Measurements from ENCODE around the gene TGFBRAP1.

The TGFBRAP1 gene

GRCh38 chr2:105279126-105279525 lies 50.4 kb downstream of the TGFBRAP1 start:
- DNase-seq (ENCODE audit: low read depth) = no peak
- H3K4me3 ChIP-seq (ENCODE audit: low read length) = no peak overlapping the region
- TF ChIP-seq CTCF (IDR thresholded peaks at IDR 0.05; ENCODE audit: insufficient read depth, low read depth, low read length, missing control alignments) = no peak

GRCh38 chr2:105278654-105279053 lies 50.9 kb downstream of the TGFBRAP1 start:
- no peak overlapping the region for H3K4me3 ChIP-seq (ENCODE audit: low read length)
- DNase-seq (ENCODE audit: low read depth) = no peak
- TF ChIP-seq CTCF (IDR thresholded peaks at IDR 0.05; ENCODE audit: insufficient read depth, low read depth, low read length, missing control alignments) = no peak

GRCh38 chr2:105274046-105274445 lies 55.5 kb downstream of the TGFBRAP1 start:
- no peak overlapping the region for H3K4me3 ChIP-seq (ENCODE audit: low read length)
- TF ChIP-seq CTCF (IDR thresholded peaks at IDR 0.05; ENCODE audit: insufficient read depth, low read depth, low read length, missing control alignments) = no peak
- no peak for DNase-seq (ENCODE audit: low read depth)

- no peak for DNase-seq (ENCODE audit: low read depth)
- no peak for TF ChIP-seq CTCF (IDR thresholded peaks at IDR 0.05; ENCODE audit: insufficient read depth, low read depth, low read length, missing control alignments)
- H3K4me3 ChIP-seq (ENCODE audit: low read length) = no peak overlapping the region
These were observed 57.4 kb downstream of the TGFBRAP1 start for GRCh38 chr2:105272176-105272575.

- TF ChIP-seq CTCF (IDR thresholded peaks at IDR 0.05; ENCODE audit: insufficient read depth, low read depth, low read length, missing control alignments) = no peak
- DNase-seq (ENCODE audit: low read depth) = no peak
- H3K4me3 ChIP-seq (ENCODE audit: low read length) = no peak overlapping the region
These were observed 58.0 kb downstream of the TGFBRAP1 start for GRCh38 chr2:105271393-105272045.

GRCh38 chr2:105269426-105269825 lies 60.1 kb downstream of the TGFBRAP1 start:
- no peak for TF ChIP-seq CTCF (IDR thresholded peaks at IDR 0.05; ENCODE audit: insufficient read depth, low read depth, low read length, missing control alignments)
- H3K4me3 ChIP-seq (ENCODE audit: low read length) = no peak overlapping the region
- no peak for DNase-seq (ENCODE audit: low read depth)

GRCh38 chr2:105262651-105263091 lies 66.9 kb downstream of the TGFBRAP1 start:
- no peak for TF ChIP-seq CTCF (IDR thresholded peaks at IDR 0.05; ENCODE audit: insufficient read depth, low read depth, low read length, missing control alignments)
- no peak overlapping the region for H3K4me3 ChIP-seq (ENCODE audit: low read length)
- peak; percentile 42 for DNase-seq (ENCODE audit: low read depth)

Data from epithelial cell of esophagus (primary cell).